ENCODE results near the gene DRAXIN. TPM values are rescaled to one million over a fixed set of nuclear protein-coding genes. Genes with fewer than 3 reads are reported as not detected.
A peak's percentile ranks its signal among the peaks of the same experiment; 100 is the strongest.

Gene DRAXIN
- total RNA-seq, 1 donor from 2014 or later, result 1.4 TPM

DNA sequence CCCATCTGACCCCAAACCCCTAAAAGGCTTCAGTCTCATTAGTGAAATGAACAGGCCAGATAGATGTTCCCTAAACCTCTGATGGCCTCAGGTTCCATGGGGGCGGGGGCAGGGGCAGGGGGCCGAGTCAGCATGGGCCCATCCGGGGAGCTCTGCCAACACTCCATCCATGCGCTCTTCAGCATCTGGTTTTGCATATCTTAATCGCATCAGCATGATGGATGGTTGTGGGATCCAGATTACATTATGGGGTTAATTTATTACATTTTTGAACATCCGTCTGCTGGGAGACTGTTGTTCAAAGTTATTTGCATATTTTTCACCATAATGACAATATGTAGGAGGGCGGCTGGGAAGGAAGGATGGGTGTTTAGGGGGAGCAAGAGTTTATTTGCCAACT, 7.4 kb upstream of the DRAXIN start:
- Mint-ChIP-seq H3K9me3 (no peaks in the 10 kb centered on the region), H3K4me3 (no peak overlapping the region), H3K4me1 (peaks cover 19% of the 10 kb centered on the region), H3K27ac (no peak overlapping the region), H3K27me3 (ENCODE audit: low read depth) (no peaks in the 10 kb centered on the region), H3K36me3 (no peaks in the 10 kb centered on the region)
- TF ChIP-seq CTCF (IDR thresholded peaks at IDR 0.05; ENCODE audit: unreplicated experiment), result no peak
- DNase-seq (ENCODE audit: low spot score in 2 of 2, unreplicated experiment in 2 of 2), result no peak

- Mint-ChIP-seq H3K27me3 (ENCODE audit: low read depth) (peaks cover 7% of the 10 kb centered on the region), H3K4me1 (peaks cover 24% of the 10 kb centered on the region), H3K36me3 (no peaks in the 10 kb centered on the region), H3K27ac (no peak overlapping the region), H3K4me3 (no peak overlapping the region), H3K9me3 (no peaks in the 10 kb centered on the region)
- no peak for DNase-seq (ENCODE audit: low spot score in 2 of 2, unreplicated experiment in 2 of 2)
- TF ChIP-seq CTCF (IDR thresholded peaks at IDR 0.05; ENCODE audit: unreplicated experiment), result no peak
Measured at GRCh38 chr1:11685210-11685752, 6.2 kb upstream of the DRAXIN start.

- H3K36me3 Mint-ChIP-seq, result no peaks in the 10 kb centered on the region
- H3K9me3 Mint-ChIP-seq, result no peaks in the 10 kb centered on the region
- TF ChIP-seq CTCF (IDR thresholded peaks at IDR 0.05; ENCODE audit: unreplicated experiment), result no peak
- no peak overlapping the region for H3K4me3 Mint-ChIP-seq
- no peak overlapping the region for H3K27ac Mint-ChIP-seq
- H3K27me3 Mint-ChIP-seq (ENCODE audit: low read depth), result peaks cover 31% of the 10 kb centered on the region
- H3K4me1 Mint-ChIP-seq, result peaks cover 23% of the 10 kb centered on the region
- DNase-seq (ENCODE audit: low spot score in 2 of 2, unreplicated experiment in 2 of 2), result no peak
Measured at GRCh38 chr1:11688506-11688905, 3.0 kb upstream of the DRAXIN start.

GRCh38 chr1:11690397-11691301, 861 bp upstream of the DRAXIN start:
- Mint-ChIP-seq H3K4me3 (peak overlapping the region; percentile 87), H3K4me1 (peaks cover 15% of the 10 kb centered on the region), H3K27ac (peak overlapping the region; percentile 39), H3K36me3 (no peaks in the 10 kb centered on the region), H3K9me3 (no peaks in the 10 kb centered on the region), H3K27me3 (ENCODE audit: low read depth) (peaks cover 40% of the 10 kb centered on the region)
- no peak for TF ChIP-seq CTCF (IDR thresholded peaks at IDR 0.05; ENCODE audit: unreplicated experiment)
- no peak for DNase-seq (ENCODE audit: low spot score in 2 of 2, unreplicated experiment in 2 of 2)

DNA sequence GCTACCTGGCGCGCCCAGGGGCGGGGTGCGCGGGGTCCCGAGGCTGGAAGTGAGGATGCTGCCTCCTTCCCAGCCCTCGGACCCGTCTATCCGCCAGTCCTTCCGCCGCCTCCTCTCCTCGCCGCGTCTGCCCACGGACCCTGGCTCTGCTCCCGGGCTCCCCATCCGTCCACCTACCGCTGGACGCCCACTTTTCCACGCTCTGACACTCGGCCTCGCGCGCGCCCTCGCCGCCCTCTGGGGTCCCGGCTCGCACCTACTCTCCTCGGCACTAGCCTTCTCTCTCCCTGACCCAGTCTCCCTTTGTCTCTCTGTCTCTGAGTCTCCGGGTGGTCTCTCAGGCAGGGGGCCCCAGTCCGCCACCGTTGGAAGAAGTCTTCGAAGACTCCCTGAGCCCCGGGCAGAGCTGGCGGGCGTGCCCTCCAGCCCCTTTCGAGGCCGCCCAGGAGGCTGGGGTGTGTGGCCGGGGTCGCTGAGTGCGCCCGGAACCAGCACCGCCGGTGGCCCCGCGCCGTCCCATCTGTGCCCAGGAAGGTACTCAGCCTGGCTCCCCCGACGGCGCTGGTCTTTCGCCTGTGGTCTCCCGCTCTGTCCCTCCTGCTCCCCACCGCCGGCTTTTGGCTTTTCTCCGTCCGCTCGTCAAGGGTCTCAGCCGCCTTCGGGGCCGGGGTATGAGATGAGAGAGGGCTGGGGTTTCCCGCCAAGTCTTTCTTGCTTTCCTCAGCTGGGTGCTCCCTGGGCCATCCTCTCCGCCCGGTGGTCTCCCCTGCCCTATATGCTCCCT, 610 bp downstream of the DRAXIN start:
- H3K9me3 Mint-ChIP-seq, result no peaks in the 10 kb centered on the region
- TF ChIP-seq CTCF (IDR thresholded peaks at IDR 0.05; ENCODE audit: unreplicated experiment), result no peak
- H3K36me3 Mint-ChIP-seq, result no peaks in the 10 kb centered on the region
- DNase-seq (ENCODE audit: low spot score in 2 of 2, unreplicated experiment in 2 of 2), result no peak
- peak overlapping the region; percentile 71 for H3K4me3 Mint-ChIP-seq
- no peak overlapping the region for H3K27ac Mint-ChIP-seq
- peaks cover 40% of the 10 kb centered on the region for H3K27me3 Mint-ChIP-seq (ENCODE audit: low read depth)
- peaks cover 15% of the 10 kb centered on the region for H3K4me1 Mint-ChIP-seq

Measured in mesothelial cell of epicardium (in vitro differentiated cells).